D721Med (cell line): ENCODE results near the gene CCDC88C.

ENCODE experiments used
- DNase-seq: peaks from one replicate; pipeline ENCODE4 v3.0.0; 2011; ENCODE audit warnings: low spot score; ENCODE audit not compliant: insufficient read length
- FAIRE-seq: peaks from 2 replicates; lab custom pipeline; 2011; peaks lifted over from hg19 to GRCh38; lab: Jason Lieb, UNC
- CTCF ChIP-seq: IDR thresholded peaks from 2 replicates; pipeline ENCODE4 v1.5.1; 2012; ENCODE audit warnings: mild to moderate bottlenecking, control low read depth; ENCODE audit not compliant: insufficient read depth; ENCODE audit errors: missing control alignments

Gene CCDC88C

GRCh38 chr14:91331721-91332120, 85.9 kb downstream of the CCDC88C start:
- no peak for TF ChIP-seq CTCF
- no peak for FAIRE-seq
- no peak for DNase-seq

DNA sequence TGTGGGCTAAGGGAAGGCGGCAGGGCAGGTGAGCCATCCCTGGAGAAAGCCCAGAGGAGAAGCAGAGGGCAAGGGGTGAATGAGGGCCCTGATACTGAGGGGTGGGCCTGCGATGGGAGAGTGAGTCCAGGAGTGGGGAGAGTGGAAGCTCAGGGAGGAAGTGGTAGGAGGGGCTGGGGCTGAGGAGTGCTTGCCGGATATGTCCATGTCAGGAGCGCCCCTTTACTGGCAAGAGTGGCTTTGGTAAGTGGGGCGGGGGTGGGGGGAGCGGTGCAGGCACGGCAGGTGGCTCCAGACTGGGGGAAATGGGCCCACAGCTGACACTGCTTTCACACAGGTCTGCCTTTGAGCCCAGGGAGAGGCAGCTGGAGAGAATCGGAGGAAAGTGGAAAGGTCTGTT, 86.8 kb downstream of the CCDC88C start:
- TF ChIP-seq CTCF, result no peak

DNA sequence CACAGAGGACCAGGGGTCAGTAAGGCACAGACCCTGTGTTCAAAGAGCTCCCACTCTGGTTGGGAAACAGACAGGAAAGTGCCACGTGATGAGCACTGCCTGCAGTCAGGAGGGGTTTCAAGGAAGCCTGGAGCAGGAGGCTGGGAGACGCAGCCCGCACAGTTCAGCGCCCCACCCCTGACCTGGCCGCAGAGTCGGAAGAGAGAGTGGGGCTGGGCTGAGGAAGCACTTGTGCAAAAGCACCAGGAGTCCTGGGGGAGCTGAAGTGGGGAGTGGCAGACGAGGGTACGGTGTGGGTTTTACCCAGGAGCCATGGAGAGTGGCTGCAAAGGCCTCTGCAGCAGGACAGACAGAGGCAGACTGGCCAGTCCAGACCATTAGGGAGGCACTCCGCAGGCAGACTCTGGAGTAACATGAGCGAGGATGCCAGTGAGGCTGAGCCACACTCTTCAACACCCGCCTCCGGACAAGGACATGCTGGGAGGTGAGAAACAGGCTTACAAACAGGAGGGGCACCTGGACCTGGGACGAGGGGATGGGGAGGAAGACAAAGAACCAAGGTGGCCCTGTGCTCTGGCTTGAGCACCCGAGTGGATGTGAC, 87.4 kb downstream of the CCDC88C start:
- no peak for TF ChIP-seq CTCF
- FAIRE-seq, result no peak
- DNase-seq, result no peak

More for the DNA sequence above, 86.8 kb downstream of the CCDC88C start:
- DNase-seq (no peak), FAIRE-seq (no peak)

- no peak for TF ChIP-seq CTCF
- DNase-seq (no peak), FAIRE-seq (no peak)
Measured at GRCh38 chr14:91329486-91330014, 88.1 kb downstream of the CCDC88C start.

DNA sequence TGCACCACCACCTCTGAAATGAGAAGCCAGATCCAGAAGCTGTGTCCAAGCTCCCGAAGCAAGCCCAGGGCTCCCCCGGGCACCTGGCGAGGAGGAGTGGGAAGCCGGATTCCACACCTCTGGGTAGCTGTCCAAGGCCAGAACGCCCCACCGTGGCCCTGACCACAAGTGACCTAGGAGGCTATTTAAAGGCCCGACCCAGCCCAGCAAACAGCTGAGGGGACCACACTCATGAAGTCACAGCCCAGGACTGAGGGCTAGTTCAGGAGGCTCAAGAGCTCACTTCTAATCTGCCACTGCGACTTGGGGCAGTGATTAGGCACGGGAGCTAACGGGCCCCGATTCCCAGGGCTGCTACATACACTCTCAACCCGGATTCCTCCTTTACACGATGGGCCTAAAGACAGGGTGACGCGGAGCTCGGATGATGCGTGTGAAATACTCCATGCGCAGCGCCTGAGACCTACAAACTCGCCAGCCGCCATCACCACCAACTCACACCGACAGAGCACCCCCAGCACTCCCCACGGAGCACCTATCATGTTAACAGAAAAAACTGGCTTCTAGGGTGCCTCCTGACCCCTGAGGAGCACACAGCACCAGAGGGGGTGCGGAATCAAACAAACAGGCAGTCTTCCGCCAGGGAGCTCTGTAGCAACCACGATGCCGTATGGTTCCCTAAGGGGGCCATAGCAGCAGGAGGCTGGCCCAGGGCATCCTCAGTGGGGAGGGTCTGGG, 89.1 kb downstream of the CCDC88C start:
- no peak for TF ChIP-seq CTCF
- FAIRE-seq, result no peak
- DNase-seq, result no peak

GRCh38 chr14:91327661-91328312, 89.8 kb downstream of the CCDC88C start:
- no peak for TF ChIP-seq CTCF
- no peak for DNase-seq
- no peak for FAIRE-seq
